HUES6 (cell line): ENCODE data around the gene CDK11B.

ENCODE experiments used
- H3K27ac ChIP-seq: 2 replicates; pipeline ENCODE4 v1.7.0; 2013; ENCODE audit warnings: low read depth, mild to moderate bottlenecking, low read length, inconsistent platforms
- H3K27me3 ChIP-seq: 2 replicates; pipeline ENCODE4 v1.6.1; 2013; ENCODE audit warnings: low read length; ENCODE audit not compliant: control insufficient read depth, insufficient read depth
- H3K36me3 ChIP-seq: 2 replicates; pipeline ENCODE4 v1.6.1; 2013; ENCODE audit warnings: low read length; ENCODE audit not compliant: control insufficient read depth, insufficient read depth
- H3K4me1 ChIP-seq: 2 replicates; pipeline ENCODE4 v1.6.1; 2013; ENCODE audit warnings: low read length; ENCODE audit not compliant: control insufficient read depth, insufficient read depth
- H3K4me3 ChIP-seq: 2 replicates; pipeline ENCODE4 v1.5.1; 2013; ENCODE audit warnings: low read depth, low read length
- H3K9ac ChIP-seq: one replicate; pipeline ENCODE4 v1.6.1; 2013; ENCODE audit warnings: mild to moderate bottlenecking, low read length
- H3K9me3 ChIP-seq: 2 replicates; pipeline ENCODE4 v1.6.1; 2013; ENCODE audit warnings: low read depth, low read length; ENCODE audit not compliant: control insufficient read depth, insufficient read depth

The CDK11B gene

DNA sequence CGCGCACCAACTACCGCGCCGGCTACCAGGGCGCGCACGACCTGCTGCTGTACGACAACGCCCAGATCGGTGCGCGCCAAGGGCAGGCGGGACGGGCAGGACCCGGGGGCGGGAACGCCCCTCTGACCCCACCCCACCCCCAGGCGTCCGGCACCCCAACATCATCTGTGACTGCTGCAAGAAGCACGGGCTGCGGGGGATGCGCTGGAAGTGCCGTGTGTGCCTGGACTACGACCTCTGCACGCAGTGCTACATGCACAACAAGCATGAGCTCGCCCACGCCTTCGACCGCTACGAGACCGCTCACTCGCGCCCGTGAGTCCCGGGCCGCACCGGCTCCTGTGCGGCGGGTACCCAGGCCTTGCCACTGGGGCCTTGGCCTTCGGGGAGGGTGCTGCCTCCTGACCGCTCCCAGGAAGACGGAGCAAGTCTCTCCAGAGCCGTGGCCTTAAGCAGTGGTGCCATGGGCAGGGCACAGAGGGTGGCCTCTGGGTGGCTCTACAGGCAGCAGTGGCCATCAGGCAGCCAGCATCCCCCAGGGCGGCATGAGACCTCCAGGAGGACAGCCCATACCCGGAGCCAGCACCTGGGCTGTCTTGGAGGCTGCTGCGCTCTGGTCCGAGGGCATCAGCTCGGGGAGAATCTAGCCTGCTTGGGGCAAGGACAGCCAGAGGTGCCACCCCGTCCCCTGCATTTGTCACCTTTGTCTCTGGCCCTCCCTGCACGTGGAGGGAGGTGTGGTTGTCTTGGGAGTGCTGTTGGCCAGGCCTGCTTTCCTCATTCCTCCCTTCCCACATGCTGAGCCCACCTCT lies 35.0 kb downstream of the CDK11B start:
- Histone ChIP-seq H3K9ac (no peak overlapping the region), H3K9me3 (no peaks in the 10 kb centered on the region), H3K4me1 (no peaks in the 10 kb centered on the region)

DNA sequence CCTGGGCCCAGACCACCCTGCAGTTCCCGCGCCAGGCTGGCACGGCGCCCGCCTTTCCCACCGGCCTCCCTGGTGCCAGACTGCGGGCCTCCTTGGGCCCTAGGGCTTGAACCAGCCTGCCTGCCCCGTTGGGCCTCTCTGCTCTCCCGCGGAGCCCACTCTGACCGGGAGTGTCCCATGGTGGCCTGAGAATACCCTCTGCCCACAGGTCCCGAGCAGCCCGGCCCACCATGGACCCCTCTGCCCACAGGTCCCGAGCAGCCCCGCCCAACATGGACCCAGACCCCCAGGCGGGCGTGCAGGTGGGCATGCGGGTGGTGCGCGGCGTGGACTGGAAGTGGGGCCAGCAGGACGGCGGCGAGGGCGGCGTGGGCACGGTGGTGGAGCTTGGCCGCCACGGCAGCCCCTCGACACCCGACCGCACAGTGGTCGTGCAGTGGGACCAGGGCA lies 35.6 kb downstream of the CDK11B start:
- no peaks in the 10 kb centered on the region for H3K36me3 ChIP-seq
- H3K9me3 ChIP-seq, result no peaks in the 10 kb centered on the region
- H3K4me3 ChIP-seq, result no peak overlapping the region
- H3K27ac ChIP-seq, result no peak overlapping the region
- H3K9ac ChIP-seq, result no peak overlapping the region
- no peaks in the 10 kb centered on the region for H3K4me1 ChIP-seq
- H3K27me3 ChIP-seq, result no peaks in the 10 kb centered on the region

More for the DNA sequence above, 35.0 kb downstream of the CDK11B start:
- no peaks in the 10 kb centered on the region for H3K27me3 ChIP-seq
- H3K36me3 ChIP-seq, result no peaks in the 10 kb centered on the region; the same call in 1 of the 2 replicates
- H3K27ac ChIP-seq, result no peak overlapping the region
- H3K4me3 ChIP-seq, result no peak overlapping the region

DNA sequence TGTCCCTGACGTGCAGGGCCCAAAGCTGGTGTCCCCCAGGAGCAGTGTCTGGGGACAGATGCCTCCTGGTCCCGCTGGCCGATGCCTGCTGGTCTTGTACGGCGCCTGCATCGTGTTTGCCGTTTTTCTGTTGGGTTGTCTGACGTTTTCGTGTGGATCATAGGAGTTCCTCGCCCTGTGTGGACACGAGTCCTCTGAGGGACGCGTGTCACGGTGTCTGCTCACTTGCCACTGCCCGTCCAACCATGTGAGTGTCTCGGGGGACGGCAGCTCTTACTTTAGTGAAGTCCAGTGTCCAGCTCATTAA lies 36.1 kb downstream of the CDK11B start:
- no peak overlapping the region for H3K4me3 ChIP-seq
- no peak overlapping the region for H3K9ac ChIP-seq
- H3K27ac ChIP-seq, result no peak overlapping the region
- H3K4me1 ChIP-seq, result no peaks in the 10 kb centered on the region
- no peaks in the 10 kb centered on the region for H3K27me3 ChIP-seq
- peaks cover 5% of the 10 kb centered on the region for H3K36me3 ChIP-seq
- H3K9me3 ChIP-seq, result no peaks in the 10 kb centered on the region

DNA sequence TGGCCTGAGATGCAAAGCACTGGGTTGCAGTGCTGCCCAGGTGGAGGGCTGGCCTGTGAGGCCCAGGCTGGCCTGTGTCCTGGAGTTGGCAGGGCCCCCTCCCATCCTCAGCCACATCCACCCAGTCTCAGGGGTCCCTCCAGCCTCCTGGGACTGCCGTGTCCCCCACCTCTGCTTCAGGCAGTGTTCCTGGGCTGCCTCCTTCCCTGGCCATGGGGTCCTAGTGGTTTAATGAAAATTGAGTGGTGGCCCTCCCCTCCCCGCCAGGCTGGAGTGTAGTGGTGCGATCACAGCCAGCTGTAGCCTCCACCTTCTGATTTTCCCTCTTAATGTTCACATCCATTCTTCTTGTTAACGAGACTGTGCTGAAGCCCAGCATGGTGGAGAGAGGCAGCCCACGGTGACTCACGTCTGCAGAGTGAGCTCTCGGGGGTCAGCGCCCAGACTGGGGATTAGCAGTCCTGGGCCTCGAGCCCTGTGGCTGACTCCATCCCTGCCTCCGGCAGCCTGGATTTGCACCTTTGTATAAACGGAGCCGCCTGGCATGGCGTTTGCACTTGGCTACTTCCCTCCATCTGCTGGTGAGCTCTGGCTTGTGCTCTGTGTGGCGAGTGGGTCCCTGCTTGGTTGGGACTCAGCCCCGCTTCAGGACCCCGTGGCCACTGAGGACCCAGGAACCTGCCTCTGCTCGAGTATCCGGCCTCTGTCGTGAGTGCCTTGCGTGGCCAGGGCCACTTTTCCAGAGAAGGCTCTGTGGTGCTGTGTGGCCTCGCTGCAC lies 36.6 kb downstream of the CDK11B start:
- Histone ChIP-seq H3K9ac (no peak overlapping the region), H3K4me1 (no peaks in the 10 kb centered on the region), H3K27ac (no peak overlapping the region), H3K9me3 (no peaks in the 10 kb centered on the region), H3K27me3 (no peaks in the 10 kb centered on the region), H3K4me3 (no peak overlapping the region), H3K36me3 (peaks cover 6% of the 10 kb centered on the region)

DNA sequence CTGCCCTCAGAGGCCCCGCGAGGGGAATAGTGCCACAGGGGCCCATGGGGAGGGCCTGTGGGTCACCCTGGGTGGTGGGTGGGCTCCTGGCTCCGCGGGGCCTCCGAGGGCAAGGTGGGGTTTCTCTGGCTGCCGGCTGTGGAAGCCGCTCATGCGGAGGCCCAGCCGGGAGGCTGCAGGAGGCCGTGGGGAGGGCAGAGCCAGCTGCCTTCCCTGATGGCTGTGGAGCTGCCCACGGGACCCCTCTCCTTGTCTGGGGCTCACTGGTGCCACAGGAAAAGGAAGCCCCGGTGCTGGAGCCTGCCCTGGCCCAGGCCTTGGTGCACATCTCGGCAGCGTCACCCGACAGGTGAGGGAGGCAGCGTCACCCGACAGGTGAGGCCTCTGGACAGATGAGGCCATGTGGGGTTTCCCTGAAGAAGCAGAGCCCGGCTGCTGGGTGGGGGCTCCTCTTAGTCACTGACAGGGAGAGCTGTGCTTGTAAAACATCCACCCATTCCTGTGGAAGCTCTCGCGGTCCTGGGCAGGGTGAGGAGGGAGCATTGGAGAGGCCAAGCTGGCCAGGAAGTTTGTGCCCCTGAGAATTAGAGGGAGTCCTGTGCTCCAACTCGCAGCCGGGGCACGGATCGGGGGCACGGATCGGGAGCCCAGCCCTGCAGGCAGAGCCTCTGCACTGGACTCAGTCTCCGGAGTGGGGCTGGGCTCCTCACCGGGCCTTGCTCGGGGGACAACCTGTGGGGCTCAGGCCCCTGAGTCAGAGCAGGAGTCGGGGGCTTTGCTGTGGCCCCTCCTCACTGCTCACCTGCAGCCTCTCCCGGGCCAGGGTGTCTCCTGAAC lies 37.4 kb downstream of the CDK11B start:
- H3K36me3 ChIP-seq, result peaks cover 6% of the 10 kb centered on the region
- peaks cover 6% of the 10 kb centered on the region; the same call in 1 of the 2 replicates for H3K4me1 ChIP-seq
- no peaks in the 10 kb centered on the region for H3K9me3 ChIP-seq
- H3K9ac ChIP-seq, result no peak overlapping the region
- H3K27ac ChIP-seq, result no peak overlapping the region
- no peaks in the 10 kb centered on the region for H3K27me3 ChIP-seq
- no peak overlapping the region for H3K4me3 ChIP-seq

DNA sequence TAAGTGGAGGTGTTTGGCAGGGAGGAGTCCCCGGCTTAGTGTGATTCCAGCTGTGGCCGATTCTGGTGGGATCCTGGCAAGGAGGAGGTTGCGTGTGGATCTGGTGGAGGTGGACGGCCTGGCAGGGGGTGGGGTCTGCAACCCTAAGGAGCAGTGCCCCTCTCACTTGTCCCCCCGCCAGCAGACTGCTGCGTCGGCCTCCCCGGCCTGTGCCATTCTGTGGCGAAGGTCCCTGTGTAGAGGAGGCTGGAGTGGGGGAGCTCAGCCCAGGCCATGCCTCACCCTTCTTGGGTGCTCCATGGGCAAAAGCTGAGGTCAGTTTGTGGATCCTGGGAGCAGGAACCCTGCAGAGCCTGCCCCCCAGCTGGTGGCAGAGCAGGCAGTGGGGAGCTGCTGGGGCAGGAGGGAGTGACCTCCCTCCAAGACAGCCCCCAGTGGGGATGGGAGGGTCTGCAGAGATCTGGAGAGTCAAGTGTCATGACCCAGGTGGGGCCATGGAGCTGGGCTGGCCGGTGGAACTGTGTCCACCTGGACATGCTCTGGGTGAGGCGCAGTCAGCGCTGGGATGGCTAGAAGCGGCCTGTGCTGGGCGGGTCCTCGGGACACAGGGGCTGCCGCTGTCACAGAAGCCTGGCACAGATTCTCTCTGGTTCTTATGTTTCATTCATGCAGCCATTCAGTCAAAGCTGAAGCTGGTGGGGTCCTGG lies 38.2 kb downstream of the CDK11B start:
- Histone ChIP-seq H3K9ac (no peak overlapping the region), H3K36me3 (peaks cover 6% of the 10 kb centered on the region), H3K27ac (no peak overlapping the region)

DNA sequence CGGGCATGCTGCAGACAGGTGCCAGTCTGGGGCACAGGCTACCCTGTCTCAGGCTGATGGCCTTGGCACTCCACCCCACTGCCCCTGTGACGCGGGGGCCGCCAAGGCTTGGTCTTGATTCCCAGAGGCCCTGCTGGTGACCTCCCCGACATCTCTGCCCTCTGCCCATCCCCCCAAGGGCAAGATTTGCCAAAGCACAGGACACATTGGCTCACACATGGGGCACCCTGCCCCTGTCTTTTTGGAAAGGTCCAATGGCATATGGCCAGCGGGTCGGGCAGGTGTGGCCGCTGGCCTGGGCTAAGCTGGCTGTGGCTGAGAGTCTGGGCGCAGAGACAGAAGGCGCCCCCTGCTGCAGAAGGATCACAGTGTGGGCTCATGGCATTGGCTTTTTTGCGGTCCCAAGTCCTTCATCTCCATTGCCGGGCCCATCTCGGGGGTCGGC lies 38.9 kb downstream of the CDK11B start:
- no peak overlapping the region for H3K4me3 ChIP-seq
- no peak overlapping the region for H3K27ac ChIP-seq
- H3K4me1 ChIP-seq, result peaks cover 6% of the 10 kb centered on the region; the same call in 1 of the 2 replicates

More for the DNA sequence above, 38.2 kb downstream of the CDK11B start:
- Histone ChIP-seq H3K4me3 (no peak overlapping the region), H3K4me1 (peaks cover 6% of the 10 kb centered on the region; the same call in 1 of the 2 replicates), H3K27me3 (no peaks in the 10 kb centered on the region), H3K9me3 (no peaks in the 10 kb centered on the region)

DNA sequence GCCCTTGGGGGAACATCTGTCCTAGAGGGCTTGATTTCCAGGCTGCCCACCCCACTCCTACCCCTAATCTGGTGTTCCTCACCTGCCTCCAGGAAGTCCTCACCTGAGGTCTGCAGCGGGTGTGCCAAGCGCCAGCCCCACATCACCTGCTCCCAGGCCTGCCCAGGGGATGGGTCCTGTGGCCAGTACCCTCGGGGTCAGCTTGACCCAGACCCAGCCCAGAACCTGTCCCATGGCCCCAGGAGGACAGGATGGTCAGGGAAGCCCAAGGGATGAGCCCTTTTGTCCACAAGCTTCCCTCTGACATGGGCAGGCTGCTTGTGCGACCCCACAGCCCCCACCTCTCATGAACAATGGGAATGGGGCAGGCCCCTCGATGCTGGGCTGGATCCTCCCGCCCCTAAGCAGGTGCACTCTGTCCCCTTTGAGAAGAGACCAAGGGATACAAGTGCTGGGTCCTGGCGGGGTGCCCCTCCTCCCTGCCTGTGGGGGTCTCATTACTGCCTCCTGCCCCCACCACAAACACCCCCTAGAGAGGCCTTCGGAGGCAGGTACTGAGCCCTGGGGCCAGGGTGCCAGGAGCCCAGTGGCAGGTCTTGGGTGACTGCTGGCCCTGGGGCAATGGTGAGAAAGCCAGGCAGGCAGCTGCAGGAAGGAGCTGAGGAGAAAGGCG lies 40.3 kb downstream of the CDK11B start:
- peaks cover 13% of the 10 kb centered on the region; the same call in 1 of the 2 replicates for H3K4me1 ChIP-seq
- no peak overlapping the region for H3K27ac ChIP-seq

More for the DNA sequence above, 38.9 kb downstream of the CDK11B start:
- Histone ChIP-seq H3K9me3 (no peaks in the 10 kb centered on the region), H3K27me3 (no peaks in the 10 kb centered on the region), H3K36me3 (peaks cover 6% of the 10 kb centered on the region), H3K9ac (no peak overlapping the region)

DNA sequence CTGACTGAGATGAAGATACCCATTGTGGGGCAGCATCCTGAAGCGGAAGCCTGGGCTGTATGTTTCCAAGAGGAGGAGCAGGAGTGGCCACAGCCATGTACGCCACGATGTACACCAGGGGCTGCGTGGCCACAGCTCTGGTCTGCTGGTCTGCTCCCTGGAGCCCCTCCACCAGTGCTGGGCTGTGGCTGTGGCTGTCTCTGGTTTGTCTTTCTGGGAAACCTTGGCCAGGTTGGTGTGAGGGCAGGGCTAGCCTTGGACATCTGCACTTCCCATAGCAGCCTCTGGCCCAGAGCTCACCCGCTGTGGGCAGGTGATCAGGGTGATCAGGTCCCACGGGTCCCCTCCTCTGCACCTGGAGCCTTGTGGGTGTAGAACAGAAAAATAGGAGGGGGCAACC lies 40.9 kb downstream of the CDK11B start:
- H3K4me3 ChIP-seq, result no peak overlapping the region
- H3K4me1 ChIP-seq, result peaks cover 13% of the 10 kb centered on the region; the same call in 1 of the 2 replicates
- no peaks in the 10 kb centered on the region for H3K27me3 ChIP-seq
- no peak overlapping the region for H3K9ac ChIP-seq
- no peaks in the 10 kb centered on the region for H3K9me3 ChIP-seq
- peaks cover 6% of the 10 kb centered on the region for H3K36me3 ChIP-seq
- H3K27ac ChIP-seq, result no peak overlapping the region

More for the DNA sequence above, 40.3 kb downstream of the CDK11B start:
- Histone ChIP-seq H3K9me3 (no peaks in the 10 kb centered on the region), H3K27me3 (no peaks in the 10 kb centered on the region), H3K9ac (no peak overlapping the region), H3K4me3 (no peak overlapping the region), H3K36me3 (peaks cover 6% of the 10 kb centered on the region)

DNA sequence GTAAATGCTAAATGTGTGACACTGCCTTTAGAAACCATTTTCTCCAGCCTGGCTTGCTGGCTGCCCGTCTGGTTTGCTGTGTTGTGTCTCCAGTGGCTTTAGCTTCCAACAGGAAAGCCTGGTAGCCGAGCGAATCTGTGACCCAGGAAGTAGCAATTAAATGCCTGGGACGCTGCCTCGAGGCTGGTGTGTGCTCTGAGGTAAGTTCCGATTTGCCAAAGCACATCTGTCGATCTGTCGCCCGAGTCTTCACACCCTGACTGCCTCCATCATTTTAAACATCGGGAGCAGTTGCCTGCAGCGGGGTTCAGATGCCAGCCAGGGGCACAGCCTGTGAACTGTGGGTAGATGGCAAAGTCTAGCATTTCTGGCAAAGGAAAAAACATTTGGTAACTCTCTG lies 41.3 kb downstream of the CDK11B start:
- Histone ChIP-seq H3K9me3 (no peaks in the 10 kb centered on the region), H3K27ac (no peak overlapping the region), H3K27me3 (no peaks in the 10 kb centered on the region), H3K9ac (no peak overlapping the region), H3K36me3 (peaks cover 6% of the 10 kb centered on the region), H3K4me3 (no peak overlapping the region), H3K4me1 (peaks cover 13% of the 10 kb centered on the region; the same call in 1 of the 2 replicates)
